ENCODE results near the gene PEX11B. TPM values are rescaled to one million over a fixed set of nuclear protein-coding genes. Genes with fewer than 3 reads are reported as not detected.

PEX11B gene
- total and polyA plus RNA-seq, 2 donors (not counting 3 experiments of a cell fraction or from before 2014, with no cell fraction given) = 30.5 to 42.5 TPM

DNA sequence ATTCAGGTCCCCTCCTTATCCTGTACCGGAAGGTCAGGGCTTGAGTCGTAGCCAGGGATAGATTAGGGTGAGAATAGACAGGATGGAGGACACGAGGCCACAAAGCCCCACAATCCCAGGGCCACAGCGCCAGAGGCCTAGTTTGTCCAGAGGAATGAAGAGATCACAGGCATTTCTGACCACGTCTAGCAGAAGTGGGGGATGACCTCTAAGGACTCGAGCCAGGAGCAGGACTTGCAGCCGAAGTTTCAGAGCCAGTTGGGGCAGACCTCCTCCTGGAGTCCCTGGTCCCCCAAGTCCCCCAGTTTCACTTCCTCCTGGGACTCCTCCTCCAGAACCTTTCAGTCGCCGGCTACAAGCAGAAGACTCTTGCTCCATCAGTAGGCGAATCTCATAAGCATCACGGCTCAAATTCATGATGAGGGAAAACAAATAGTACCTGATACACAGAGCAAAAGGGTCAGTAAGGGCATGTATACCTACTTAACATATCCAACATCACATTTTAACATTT lies 6.3 kb downstream of the PEX11B start:
- no peaks in the 10 kb centered on the region for H4K20me1 ChIP-seq (replicated peaks; ENCODE audit: control insufficient read depth, extremely low read depth, insufficient read depth, low read length)
- POLR2A ChIA-PET = interaction anchor here (1.7 kb wide), 1 partner anchor 21 kb away, joined by 7 read pairs; no protein-coding TSS in a partner anchor
- no peak for FAIRE-seq

More for the DNA sequence above, 6.3 kb downstream of the PEX11B start:
- intact Hi-C loops (cut with micrococcal nuclease) = no loop called here
- Histone ChIP-seq H3K4me3 (replicated peaks in 1 of 3; ENCODE audit: insufficient read depth in 1 of 3, low read depth in 1 of 3, low read length in 3 of 3) (no peak overlapping the region), H2AFZ (ENCODE audit: low read depth, low read length) (no peak overlapping the region), H3K27me3 (ENCODE audit: control insufficient read depth in 2 of 2, insufficient read depth in 2 of 2, low read length in 2 of 2) (no peaks in the 10 kb centered on the region), H3K27ac (ENCODE audit: insufficient read depth, low read depth, low read length) (no peak overlapping the region), H3K36me3 (ENCODE audit: control insufficient read depth in 2 of 2, extremely low read depth in 1 of 2, insufficient read depth in 2 of 2, low read length in 2 of 2) (peaks cover 8 to 10% of the 10 kb centered on the region in 2 experiments), H3K4me2 (ENCODE audit: insufficient read depth, low read length) (no peak overlapping the region), H3K9me1 (replicated peaks; ENCODE audit: control insufficient read depth, extremely low read depth, insufficient read depth, low read length) (no peaks in the 10 kb centered on the region), H3K79me2 (ENCODE audit: control insufficient read depth, insufficient read depth, low read length) (peaks cover 7% of the 10 kb centered on the region), H3K9me3 (replicated peaks; ENCODE audit: control insufficient read depth, insufficient read depth, low read length) (no peaks in the 10 kb centered on the region), H3K4me1 (ENCODE audit: control insufficient read depth, extremely low read depth, insufficient read depth, low read length) (peaks cover 23% of the 10 kb centered on the region), H3K9ac (replicated peaks; ENCODE audit: extremely low read depth, insufficient read depth, low read length) (no peak overlapping the region)
- DNase-seq (ENCODE audit: low read depth, low spot score) = no peak
- no peak for TF ChIP-seq GATA2 (IDR thresholded peaks at IDR 0.05; ENCODE audit: insufficient read depth, insufficient read length, low read depth, low read length)
- TF ChIP-seq FOS (IDR thresholded peaks at IDR 0.05; ENCODE audit: borderline replicate concordance, insufficient read depth, low read length) = no peak
- no peak for TF ChIP-seq MYC (IDR thresholded peaks at IDR 0.05; ENCODE audit: low read depth, low read length)
- no peak for TF ChIP-seq POLR2A (IDR thresholded peaks at IDR 0.05; ENCODE audit: low read depth, low read length)
- no peak for TF ChIP-seq JUN (IDR thresholded peaks at IDR 0.05; ENCODE audit: borderline replicate concordance, insufficient read depth, insufficient read length, low read depth)
- TF ChIP-seq EZH2 (IDR thresholded peaks at IDR 0.05; ENCODE audit: borderline replicate concordance, low read depth, low read length, severe bottlenecking) = no peak
- TF ChIP-seq, protein P1, sequence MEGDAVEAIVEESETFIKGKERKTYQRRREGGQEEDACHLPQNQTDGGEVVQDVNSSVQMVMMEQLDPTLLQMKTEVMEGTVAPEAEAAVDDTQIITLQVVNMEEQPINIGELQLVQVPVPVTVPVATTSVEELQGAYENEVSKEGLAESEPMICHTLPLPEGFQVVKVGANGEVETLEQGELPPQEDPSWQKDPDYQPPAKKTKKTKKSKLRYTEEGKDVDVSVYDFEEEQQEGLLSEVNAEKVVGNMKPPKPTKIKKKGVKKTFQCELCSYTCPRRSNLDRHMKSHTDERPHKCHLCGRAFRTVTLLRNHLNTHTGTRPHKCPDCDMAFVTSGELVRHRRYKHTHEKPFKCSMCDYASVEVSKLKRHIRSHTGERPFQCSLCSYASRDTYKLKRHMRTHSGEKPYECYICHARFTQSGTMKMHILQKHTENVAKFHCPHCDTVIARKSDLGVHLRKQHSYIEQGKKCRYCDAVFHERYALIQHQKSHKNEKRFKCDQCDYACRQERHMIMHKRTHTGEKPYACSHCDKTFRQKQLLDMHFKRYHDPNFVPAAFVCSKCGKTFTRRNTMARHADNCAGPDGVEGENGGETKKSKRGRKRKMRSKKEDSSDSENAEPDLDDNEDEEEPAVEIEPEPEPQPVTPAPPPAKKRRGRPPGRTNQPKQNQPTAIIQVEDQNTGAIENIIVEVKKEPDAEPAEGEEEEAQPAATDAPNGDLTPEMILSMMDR (IDR thresholded peaks at IDR 0.05; ENCODE audit: extremely low read depth in 1 of 2, insufficient read depth in 1 of 2, low read depth in 1 of 2, low read length in 2 of 2) = no peak
- TF ChIP-seq, protein P2, sequence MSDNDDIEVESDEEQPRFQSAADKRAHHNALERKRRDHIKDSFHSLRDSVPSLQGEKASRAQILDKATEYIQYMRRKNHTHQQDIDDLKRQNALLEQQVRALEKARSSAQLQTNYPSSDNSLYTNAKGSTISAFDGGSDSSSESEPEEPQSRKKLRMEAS (IDR thresholded peaks at IDR 0.05; ENCODE audit: insufficient read depth, insufficient read length) = no peak
- no peak for TF ChIP-seq POLR2AphosphoS5 (IDR thresholded peaks at IDR 0.05; ENCODE audit: insufficient read depth, low read depth, low read length)
- CTCF ChIA-PET = interaction anchor here (7.2 to 7.7 kb wide), 2 partner anchors 20 to 64 kb away, joined by 151 to 280 read pairs; partner anchors contain the start of gene NUDT17
- no TSS peak for BruUV-seq (replicated peaks)
- dilution Hi-C loops (cut with MboI; ENCODE audit: extremely low pct_ligation_motif_present, low sequenced_read_pairs) = no loop called here

Measured in endothelial cell of umbilical vein (primary cell).